ENCODE measurements around the gene LMNTD2. TPM values are rescaled to one million over a fixed set of nuclear protein-coding genes. Genes with fewer than 3 reads are reported as not detected.

Gene LMNTD2
- polyA plus RNA-seq, 1 donor from 2014 or later = 0.61 TPM

- Histone ChIP-seq H2AFZ (ENCODE audit: low read depth, low read length) (peak within 1 kb of the TSS; percentile 40), H3K36me3 (ENCODE audit: insufficient read depth, low read length) (no peaks in the 10 kb centered on the region), H4K20me1 (ENCODE audit: insufficient read depth) (no peaks in the 10 kb centered on the region), H3K4me2 (ENCODE audit: low read length) (peak within 1 kb of the TSS; percentile 80), H3F3A (ENCODE audit: insufficient read depth, low read length, poor library complexity, severe bottlenecking) (no peaks in the 10 kb centered on the region), H3K79me2 (replicated peaks; ENCODE audit: insufficient read depth, low read length) (peaks cover 8% of the 10 kb centered on the region), H3K9ac (ENCODE audit: low read length) (peak within 1 kb of the TSS; percentile 83), H3K4me3 (ENCODE audit: low read length) (peak within 1 kb of the TSS; percentile 92), H3K9me2 (ENCODE audit: insufficient read depth, low read length) (no peaks in the 10 kb centered on the region), H3K27me3 (ENCODE audit: insufficient read depth, low read depth, low read length) (no peaks in the 10 kb centered on the region), H3K27ac (ENCODE audit: low read length) (peak within 1 kb of the TSS; percentile 79), H3K9me3 (ENCODE audit: low read length) (no peaks in the 10 kb centered on the region)
- TF ChIP-seq, protein P1, sequence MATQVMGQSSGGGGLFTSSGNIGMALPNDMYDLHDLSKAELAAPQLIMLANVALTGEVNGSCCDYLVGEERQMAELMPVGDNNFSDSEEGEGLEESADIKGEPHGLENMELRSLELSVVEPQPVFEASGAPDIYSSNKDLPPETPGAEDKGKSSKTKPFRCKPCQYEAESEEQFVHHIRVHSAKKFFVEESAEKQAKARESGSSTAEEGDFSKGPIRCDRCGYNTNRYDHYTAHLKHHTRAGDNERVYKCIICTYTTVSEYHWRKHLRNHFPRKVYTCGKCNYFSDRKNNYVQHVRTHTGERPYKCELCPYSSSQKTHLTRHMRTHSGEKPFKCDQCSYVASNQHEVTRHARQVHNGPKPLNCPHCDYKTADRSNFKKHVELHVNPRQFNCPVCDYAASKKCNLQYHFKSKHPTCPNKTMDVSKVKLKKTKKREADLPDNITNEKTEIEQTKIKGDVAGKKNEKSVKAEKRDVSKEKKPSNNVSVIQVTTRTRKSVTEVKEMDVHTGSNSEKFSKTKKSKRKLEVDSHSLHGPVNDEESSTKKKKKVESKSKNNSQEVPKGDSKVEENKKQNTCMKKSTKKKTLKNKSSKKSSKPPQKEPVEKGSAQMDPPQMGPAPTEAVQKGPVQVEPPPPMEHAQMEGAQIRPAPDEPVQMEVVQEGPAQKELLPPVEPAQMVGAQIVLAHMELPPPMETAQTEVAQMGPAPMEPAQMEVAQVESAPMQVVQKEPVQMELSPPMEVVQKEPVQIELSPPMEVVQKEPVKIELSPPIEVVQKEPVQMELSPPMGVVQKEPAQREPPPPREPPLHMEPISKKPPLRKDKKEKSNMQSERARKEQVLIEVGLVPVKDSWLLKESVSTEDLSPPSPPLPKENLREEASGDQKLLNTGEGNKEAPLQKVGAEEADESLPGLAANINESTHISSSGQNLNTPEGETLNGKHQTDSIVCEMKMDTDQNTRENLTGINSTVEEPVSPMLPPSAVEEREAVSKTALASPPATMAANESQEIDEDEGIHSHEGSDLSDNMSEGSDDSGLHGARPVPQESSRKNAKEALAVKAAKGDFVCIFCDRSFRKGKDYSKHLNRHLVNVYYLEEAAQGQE (IDR thresholded peaks at IDR 0.05; ENCODE audit: borderline replicate concordance) = peak; percentile 32
- peak; percentile 52 for TF ChIP-seq MXI1 (conservative IDR thresholded peaks at IDR 0.05; ENCODE audit: poor library complexity, severe bottlenecking)
- TF ChIP-seq, protein P2, sequence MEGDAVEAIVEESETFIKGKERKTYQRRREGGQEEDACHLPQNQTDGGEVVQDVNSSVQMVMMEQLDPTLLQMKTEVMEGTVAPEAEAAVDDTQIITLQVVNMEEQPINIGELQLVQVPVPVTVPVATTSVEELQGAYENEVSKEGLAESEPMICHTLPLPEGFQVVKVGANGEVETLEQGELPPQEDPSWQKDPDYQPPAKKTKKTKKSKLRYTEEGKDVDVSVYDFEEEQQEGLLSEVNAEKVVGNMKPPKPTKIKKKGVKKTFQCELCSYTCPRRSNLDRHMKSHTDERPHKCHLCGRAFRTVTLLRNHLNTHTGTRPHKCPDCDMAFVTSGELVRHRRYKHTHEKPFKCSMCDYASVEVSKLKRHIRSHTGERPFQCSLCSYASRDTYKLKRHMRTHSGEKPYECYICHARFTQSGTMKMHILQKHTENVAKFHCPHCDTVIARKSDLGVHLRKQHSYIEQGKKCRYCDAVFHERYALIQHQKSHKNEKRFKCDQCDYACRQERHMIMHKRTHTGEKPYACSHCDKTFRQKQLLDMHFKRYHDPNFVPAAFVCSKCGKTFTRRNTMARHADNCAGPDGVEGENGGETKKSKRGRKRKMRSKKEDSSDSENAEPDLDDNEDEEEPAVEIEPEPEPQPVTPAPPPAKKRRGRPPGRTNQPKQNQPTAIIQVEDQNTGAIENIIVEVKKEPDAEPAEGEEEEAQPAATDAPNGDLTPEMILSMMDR (IDR thresholded peaks at IDR 0.05; ENCODE audit: poor library complexity, severe bottlenecking) = no peak
- TF ChIP-seq EZH2 (IDR thresholded peaks at IDR 0.05; ENCODE audit: borderline replicate concordance, insufficient read depth, low read length, poor library complexity, severe bottlenecking) = no peak
- no peak for TF ChIP-seq RAD21 (conservative IDR thresholded peaks at IDR 0.05)
- peak; percentile 73 for TF ChIP-seq TAF1 (IDR thresholded peaks at IDR 0.05; ENCODE audit: low read depth)
- TF ChIP-seq SMC3 (conservative IDR thresholded peaks at IDR 0.05; ENCODE audit: poor library complexity) = peak; percentile 34
- TF ChIP-seq EP300 (conservative IDR thresholded peaks at IDR 0.05; ENCODE audit: poor library complexity, severe bottlenecking) = no peak
- peak; percentile 90 for TF ChIP-seq POLR2AphosphoS5 (IDR thresholded peaks at IDR 0.05)
Measured at GRCh38 chr11:535519-536454, 24.8 kb downstream of the LMNTD2 start, which contains the start of gene HRAS. TSS of gene HRAS (minus strand) at chr11:535576.

DNA sequence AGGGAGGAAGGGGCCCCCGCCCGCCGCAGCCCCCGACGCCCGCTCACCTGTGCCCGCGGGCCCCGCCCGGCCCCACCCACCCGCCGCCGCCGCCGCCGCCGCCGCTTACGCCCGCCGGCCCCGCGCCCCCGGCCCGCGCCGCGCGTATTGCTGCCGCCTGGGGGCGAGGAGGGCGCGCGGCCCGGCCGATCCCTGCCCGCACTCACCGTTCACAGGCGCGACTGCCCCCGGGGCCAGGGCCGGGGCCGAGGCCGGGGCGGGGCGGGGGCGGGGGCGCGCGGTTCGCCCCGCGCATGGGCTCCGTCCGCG is 25.4 kb downstream of the LMNTD2 start:
- Histone ChIP-seq H3K36me3 (ENCODE audit: insufficient read depth, low read length) (no peaks in the 10 kb centered on the region), H3K9me3 (ENCODE audit: low read length) (no peaks in the 10 kb centered on the region), H2AFZ (ENCODE audit: low read depth, low read length) (no peak overlapping the region), H3K9ac (ENCODE audit: low read length) (peak overlapping the region; percentile 82), H3F3A (ENCODE audit: insufficient read depth, low read length, poor library complexity, severe bottlenecking) (no peaks in the 10 kb centered on the region), H3K27me3 (ENCODE audit: insufficient read depth, low read depth, low read length) (no peaks in the 10 kb centered on the region), H3K79me2 (replicated peaks; ENCODE audit: insufficient read depth, low read length) (peaks cover 8% of the 10 kb centered on the region), H3K27ac (ENCODE audit: low read length) (no peak overlapping the region), H3K9me2 (ENCODE audit: insufficient read depth, low read length) (no peaks in the 10 kb centered on the region), H4K20me1 (ENCODE audit: insufficient read depth) (no peaks in the 10 kb centered on the region), H3K4me2 (ENCODE audit: low read length) (no peak overlapping the region), H3K4me3 (ENCODE audit: low read length) (peak overlapping the region; percentile 92)
- TF ChIP-seq RAD21 (conservative IDR thresholded peaks at IDR 0.05) (no peak), MXI1 (conservative IDR thresholded peaks at IDR 0.05; ENCODE audit: poor library complexity, severe bottlenecking) (no peak), EP300 (conservative IDR thresholded peaks at IDR 0.05; ENCODE audit: poor library complexity, severe bottlenecking) (no peak), POLR2AphosphoS5 (IDR thresholded peaks at IDR 0.05) (no peak), SMC3 (conservative IDR thresholded peaks at IDR 0.05; ENCODE audit: poor library complexity) (no peak), EZH2 (IDR thresholded peaks at IDR 0.05; ENCODE audit: borderline replicate concordance, insufficient read depth, low read length, poor library complexity, severe bottlenecking) (no peak), TAF1 (IDR thresholded peaks at IDR 0.05; ENCODE audit: low read depth) (no peak)
- TF ChIP-seq, protein P1 (IDR thresholded peaks at IDR 0.05; ENCODE audit: borderline replicate concordance) = no peak
- TF ChIP-seq, protein P2 (IDR thresholded peaks at IDR 0.05; ENCODE audit: poor library complexity, severe bottlenecking) = no peak
